SH-SY5Y (cell line): Measurements from ENCODE around the gene ALX4.

Experiments
- GATA2 ChIP-seq: IDR thresholded peaks from 2 replicates; pipeline ENCODE4 v1.6.1; 2011; ENCODE audit warnings: mild to moderate bottlenecking, low read depth, low read length
- GATA3 ChIP-seq: IDR thresholded peaks from 2 replicates; pipeline ENCODE4 v1.6.1; 2011; ENCODE audit warnings: low read depth, mild to moderate bottlenecking, low read length, moderate library complexity

Gene ALX4

DNA sequence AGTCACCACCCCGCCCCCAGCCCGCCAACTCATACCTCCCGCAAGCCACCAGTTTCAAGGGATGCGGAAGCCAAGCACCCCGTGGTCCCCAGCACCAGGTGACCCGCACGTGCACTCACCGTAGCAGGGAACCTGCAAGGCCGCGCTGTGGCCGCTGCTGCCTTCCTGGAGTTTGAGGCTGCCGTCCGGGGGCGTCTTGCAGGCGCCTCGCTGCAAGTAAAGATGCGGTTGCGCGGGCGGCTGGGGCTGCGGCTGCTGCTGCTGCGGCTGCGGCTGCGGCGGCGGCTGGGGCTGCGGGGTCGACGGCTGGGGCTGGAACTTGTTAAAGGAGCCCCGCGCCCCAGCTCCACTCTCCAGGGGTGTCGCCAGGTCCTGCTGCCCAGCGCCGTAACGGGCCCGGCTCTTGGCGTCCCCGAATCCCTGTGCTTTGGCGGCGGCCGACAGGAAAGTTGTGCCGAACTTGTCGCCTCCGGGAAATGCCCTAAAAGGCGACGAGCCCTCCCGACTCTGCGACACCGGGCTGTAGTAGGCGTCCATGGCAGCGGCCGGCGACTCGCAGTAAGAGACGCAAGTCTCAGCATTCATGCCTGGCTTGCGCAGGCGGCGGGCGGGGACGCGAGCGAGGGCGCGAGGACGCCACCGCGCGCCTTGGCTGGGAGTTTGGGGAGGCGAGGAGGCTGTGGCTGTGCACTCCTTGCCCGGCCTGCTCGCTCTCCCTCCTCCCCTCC lies at the start of gene ALX4:
Gene ALX4, minus strand, starts transcription at position 662 of the 728 bp plus-strand sequence. Its CDS starts 77 bp downstream, at position 585.
- no peak for TF ChIP-seq GATA2
- TF ChIP-seq GATA3, result no peak

DNA sequence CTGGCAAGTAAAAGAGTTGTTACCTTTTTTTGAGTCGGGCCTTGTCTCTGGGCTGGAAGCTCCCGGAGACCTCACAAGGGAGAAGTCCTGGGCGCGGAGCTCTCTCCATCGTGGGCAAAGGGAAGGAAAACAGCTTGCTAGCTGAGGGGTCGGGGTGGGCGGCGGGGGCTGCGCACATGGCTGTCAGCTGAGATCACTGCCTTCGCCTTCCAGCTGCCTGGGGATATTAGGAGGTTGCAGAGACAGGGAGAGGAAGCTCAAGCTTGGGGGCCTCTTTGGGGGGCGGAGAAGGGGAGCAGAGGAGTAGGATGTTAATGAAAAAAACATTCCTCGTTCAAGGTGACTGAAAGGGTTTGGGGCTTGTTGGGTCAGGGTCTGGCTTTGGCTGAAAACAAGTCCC lies 49.2 kb upstream of the ALX4 start:
- TF ChIP-seq GATA2 (no peak), GATA3 (no peak)

GRCh38 chr11:44358713-44359112 lies 48.8 kb upstream of the ALX4 start:
- TF ChIP-seq GATA3 (no peak), GATA2 (no peak)

DNA sequence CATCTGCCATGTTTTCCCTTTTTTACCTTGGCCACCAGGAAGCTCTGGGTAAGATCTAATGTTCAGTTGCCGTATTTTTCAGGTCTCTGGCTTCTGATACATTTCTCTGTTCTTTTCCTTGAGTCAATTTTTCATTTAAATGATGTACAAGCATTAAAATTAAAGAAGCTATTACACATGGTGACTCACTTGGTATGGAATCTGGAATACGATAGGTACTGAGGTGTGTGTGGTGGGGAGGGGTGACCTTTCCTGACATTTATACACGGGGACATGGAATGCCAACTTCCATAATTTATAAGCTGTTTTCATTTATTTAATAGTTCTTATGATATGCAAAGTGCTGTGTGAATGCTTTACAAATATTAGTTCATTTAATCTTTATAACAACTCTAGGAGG lies 47.8 kb upstream of the ALX4 start:
- TF ChIP-seq GATA3 (no peak), GATA2 (no peak)

GRCh38 chr11:44356351-44356750 lies 46.4 kb upstream of the ALX4 start:
- TF ChIP-seq GATA2 (no peak), GATA3 (no peak)

DNA sequence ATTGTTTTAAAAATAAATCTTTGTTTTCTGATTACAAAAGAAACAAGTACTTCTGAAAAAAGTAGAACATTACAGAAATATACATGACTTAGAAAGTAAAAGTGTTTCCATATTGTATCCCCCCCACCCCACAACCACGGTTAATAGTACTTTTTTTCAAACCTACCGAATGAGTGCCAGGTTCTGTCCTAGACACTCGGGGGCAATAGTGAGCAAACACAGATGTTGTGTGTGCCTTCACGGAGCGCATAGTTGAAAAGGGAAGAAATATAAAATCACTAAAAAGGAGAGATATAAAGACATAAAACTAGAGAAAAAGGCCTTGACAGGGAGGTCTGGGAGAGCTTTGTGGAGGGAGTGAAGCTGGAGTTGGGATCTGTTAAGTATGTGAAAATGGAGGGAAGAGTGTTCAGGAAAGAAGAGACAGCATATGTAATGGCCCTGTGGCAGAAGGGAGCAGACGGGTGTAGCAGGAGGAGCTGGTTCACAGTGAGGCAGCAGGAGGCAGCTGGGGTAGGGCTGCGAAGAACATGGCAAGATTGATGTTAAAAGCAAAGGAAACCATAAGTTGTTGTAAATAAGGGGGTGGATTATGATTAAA lies 42.1 kb upstream of the ALX4 start:
- no peak for TF ChIP-seq GATA3
- no peak for TF ChIP-seq GATA2

DNA sequence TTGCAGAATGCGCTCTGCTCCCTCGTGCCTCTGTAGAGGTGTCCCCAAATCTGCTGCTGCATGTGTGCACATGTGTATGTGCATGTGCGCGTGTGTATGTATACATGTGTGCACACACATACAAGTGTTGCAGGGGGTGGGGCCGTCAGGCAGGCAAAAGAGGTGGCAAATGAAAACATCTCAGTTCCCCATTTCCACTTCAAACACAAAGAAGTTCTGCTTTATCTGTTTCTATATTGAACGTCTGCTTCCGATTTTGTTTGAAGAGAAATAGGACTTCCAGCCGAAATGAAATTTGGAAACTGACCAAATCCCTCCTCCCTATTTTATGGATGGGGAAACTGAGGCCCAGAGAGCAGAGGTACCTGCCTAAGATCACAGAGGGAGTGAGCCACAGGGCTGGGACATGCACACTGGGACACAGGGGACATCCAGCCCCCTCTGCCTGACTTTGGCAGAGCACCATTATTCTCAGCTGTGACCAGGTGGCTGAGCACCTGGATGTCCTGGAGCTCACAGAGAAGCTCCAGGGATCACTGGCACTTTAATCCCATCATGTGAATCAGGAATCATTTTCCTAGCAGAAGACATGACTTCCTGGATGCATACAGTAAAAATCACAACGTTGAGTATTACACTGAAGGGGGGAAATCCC lies 41.2 kb upstream of the ALX4 start:
- TF ChIP-seq GATA2, result no peak
- no peak for TF ChIP-seq GATA3

- TF ChIP-seq GATA2, result no peak
Observed at GRCh38 chr11:44349328-44349727, 39.4 kb upstream of the ALX4 start.

DNA sequence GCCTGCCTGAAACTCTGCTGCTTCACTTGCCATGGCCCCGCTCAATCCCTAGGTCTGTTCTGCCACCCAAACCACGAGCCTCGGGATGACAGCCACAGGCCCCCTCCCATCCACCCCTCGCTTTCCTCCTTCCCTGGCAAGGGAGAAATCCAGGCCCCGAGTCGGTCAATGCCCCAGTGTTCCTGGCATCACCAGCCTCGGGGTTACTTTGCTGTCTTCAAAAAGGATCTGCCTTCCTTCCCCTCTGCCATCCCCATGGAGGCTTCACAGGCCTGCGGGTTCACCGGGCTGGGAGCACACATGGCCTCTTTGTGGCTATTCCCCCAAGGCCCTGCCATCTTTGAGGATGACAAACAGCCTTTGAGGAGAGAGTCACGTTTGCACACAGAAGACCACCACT lies 38.8 kb upstream of the ALX4 start:
- TF ChIP-seq GATA3 (no peak), GATA2 (no peak)

GRCh38 chr11:44348114-44348513 lies 38.2 kb upstream of the ALX4 start:
- TF ChIP-seq GATA2, result no peak
- no peak for TF ChIP-seq GATA3

GRCh38 chr11:44347538-44347937 lies 37.6 kb upstream of the ALX4 start:
- TF ChIP-seq GATA3 (no peak), GATA2 (no peak)

DNA sequence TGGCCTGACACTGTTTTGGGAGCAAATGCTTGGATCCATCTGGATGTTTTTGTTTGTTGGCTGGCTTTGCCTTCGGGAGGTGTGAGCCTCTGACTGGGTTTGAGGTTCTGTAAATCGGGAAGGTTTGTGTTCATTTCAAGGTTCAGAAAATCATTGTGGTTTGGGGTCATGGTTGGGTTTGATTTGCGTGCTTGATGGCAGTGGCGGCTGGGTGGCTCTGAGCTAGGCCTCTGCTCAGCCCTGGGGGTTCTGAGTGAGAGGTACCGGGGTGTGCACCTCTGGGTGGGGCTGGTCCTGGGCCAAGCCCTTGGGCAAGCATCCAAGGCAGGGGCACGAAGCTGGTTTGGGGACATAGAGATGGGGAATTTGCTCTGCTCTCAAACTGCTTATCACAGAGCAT lies 37.0 kb upstream of the ALX4 start:
- TF ChIP-seq GATA3 (no peak), GATA2 (no peak)

DNA sequence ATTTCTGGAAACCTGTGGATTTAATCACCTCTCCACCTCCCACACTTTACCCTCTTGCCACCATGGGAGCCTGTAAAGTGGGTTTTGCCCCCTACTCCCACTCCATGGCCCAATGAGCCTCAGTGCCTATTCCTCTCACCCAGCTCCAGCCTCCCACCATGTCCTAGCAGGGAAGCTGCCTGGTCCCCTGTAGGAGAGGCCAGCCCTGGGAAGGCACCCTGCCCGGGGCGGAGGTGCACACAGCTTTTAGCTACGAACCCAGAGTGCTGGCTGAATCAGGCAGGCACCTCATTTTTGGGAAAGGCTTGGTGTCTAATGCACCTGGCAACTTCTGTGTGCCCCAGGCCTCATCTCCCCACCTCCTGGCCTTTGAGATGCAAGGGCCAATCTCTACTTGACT lies 35.8 kb upstream of the ALX4 start:
- TF ChIP-seq GATA3 (no peak), GATA2 (no peak)

- TF ChIP-seq GATA3, result no peak
- TF ChIP-seq GATA2, result no peak
Observed at GRCh38 chr11:44344921-44345320, 35.0 kb upstream of the ALX4 start.

- TF ChIP-seq GATA2 (no peak), GATA3 (no peak)
Observed at GRCh38 chr11:44344423-44344820, 34.5 kb upstream of the ALX4 start.
